Measurements from ENCODE around the gene GPR171. TPM values are rescaled to one million over a fixed set of nuclear protein-coding genes. Genes with fewer than 3 reads are reported as not detected.

Gene GPR171
- total RNA-seq, 1 experiment from 2014 or later: not detected

DNA sequence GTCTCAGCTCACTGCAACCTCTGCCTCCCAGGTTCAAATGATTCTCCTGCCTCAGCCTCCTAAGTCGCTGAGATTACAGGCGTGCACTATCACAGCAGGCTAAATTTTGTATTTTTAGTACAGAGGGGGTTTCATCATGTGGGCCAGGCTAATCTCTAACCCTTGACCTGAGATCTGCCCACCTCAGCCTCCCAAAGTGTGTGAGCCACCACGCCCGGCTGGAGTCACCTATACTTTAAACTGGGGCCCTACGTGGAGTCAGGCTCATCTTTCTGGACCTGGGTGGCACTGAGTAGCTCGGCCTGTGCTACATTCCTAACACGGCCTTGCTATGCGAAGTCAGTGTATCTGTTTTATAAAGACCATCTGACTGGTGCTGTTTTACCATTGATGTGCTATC is 5.8 kb downstream of the GPR171 start:
- no peak for TF ChIP-seq EZH2 (IDR thresholded peaks at IDR 0.05; ENCODE audit: borderline replicate concordance, low read depth, low read length, poor library complexity, severe bottlenecking)
- TF ChIP-seq, protein P1, sequence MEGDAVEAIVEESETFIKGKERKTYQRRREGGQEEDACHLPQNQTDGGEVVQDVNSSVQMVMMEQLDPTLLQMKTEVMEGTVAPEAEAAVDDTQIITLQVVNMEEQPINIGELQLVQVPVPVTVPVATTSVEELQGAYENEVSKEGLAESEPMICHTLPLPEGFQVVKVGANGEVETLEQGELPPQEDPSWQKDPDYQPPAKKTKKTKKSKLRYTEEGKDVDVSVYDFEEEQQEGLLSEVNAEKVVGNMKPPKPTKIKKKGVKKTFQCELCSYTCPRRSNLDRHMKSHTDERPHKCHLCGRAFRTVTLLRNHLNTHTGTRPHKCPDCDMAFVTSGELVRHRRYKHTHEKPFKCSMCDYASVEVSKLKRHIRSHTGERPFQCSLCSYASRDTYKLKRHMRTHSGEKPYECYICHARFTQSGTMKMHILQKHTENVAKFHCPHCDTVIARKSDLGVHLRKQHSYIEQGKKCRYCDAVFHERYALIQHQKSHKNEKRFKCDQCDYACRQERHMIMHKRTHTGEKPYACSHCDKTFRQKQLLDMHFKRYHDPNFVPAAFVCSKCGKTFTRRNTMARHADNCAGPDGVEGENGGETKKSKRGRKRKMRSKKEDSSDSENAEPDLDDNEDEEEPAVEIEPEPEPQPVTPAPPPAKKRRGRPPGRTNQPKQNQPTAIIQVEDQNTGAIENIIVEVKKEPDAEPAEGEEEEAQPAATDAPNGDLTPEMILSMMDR (conservative IDR thresholded peaks at IDR 0.05; ENCODE audit: low read depth, low read length): no peak
- POLR2A ChIA-PET (ENCODE audit: low non-redundant PET): no interaction called here
- no peaks in the 10 kb centered on the region for H3K4me1 ChIP-seq (ENCODE audit: insufficient read depth, low read length, poor library complexity, severe bottlenecking)
- no peak overlapping the region for H3K27ac ChIP-seq (ENCODE audit: low read depth, low read length, poor library complexity, severe bottlenecking)
- H3K4me3 ChIP-seq (ENCODE audit: low read depth, low read length, poor library complexity, severe bottlenecking): no peak overlapping the region
- H3K9me3 ChIP-seq (ENCODE audit: low read depth, low read length, poor library complexity, severe bottlenecking): no peaks in the 10 kb centered on the region
- H3K36me3 ChIP-seq (ENCODE audit: insufficient read depth, low read length, poor library complexity, severe bottlenecking): no peaks in the 10 kb centered on the region
- BruUV-seq (replicated peaks): no TSS peak
- H3K27me3 ChIP-seq (replicated peaks; ENCODE audit: insufficient read depth, low read depth, low read length, poor library complexity): no peaks in the 10 kb centered on the region
- CTCF ChIA-PET: no interaction called here
- intact Hi-C loops (cut with micrococcal nuclease; ENCODE audit: unreplicated experiment): no loop called here
- DNase-seq (ENCODE audit: low spot score): no peak

DNA sequence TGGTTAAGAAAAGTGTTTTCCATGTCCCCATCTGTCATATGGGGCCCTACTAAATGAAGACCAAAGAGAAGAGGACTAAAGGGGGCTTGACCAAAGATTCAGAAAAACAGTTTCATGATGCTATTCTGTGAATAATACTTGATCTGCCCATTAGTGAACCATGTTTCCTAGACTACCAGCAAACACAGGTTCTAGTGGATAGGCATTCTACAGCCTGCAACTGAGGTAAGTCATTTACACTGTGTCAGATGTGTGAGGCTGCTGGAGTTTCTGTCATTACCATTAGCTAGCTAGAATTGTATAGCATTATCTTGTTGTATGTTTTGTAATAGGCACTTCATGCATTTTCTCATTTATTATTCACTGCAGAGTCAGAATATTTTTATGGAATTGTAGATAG is 6.6 kb downstream of the GPR171 start:
- DNase-seq (ENCODE audit: low spot score): no peak
- no TSS peak for BruUV-seq (replicated peaks)
- Histone ChIP-seq H3K4me3 (ENCODE audit: low read depth, low read length, poor library complexity, severe bottlenecking) (no peak overlapping the region), H3K36me3 (ENCODE audit: insufficient read depth, low read length, poor library complexity, severe bottlenecking) (no peaks in the 10 kb centered on the region), H3K4me1 (ENCODE audit: insufficient read depth, low read length, poor library complexity, severe bottlenecking) (no peaks in the 10 kb centered on the region), H3K27me3 (replicated peaks; ENCODE audit: insufficient read depth, low read depth, low read length, poor library complexity) (no peaks in the 10 kb centered on the region), H3K9me3 (ENCODE audit: low read depth, low read length, poor library complexity, severe bottlenecking) (no peaks in the 10 kb centered on the region), H3K27ac (ENCODE audit: low read depth, low read length, poor library complexity, severe bottlenecking) (no peak overlapping the region)
- ChIA-PET POLR2A (ENCODE audit: low non-redundant PET) (no interaction called here), CTCF (no interaction called here)
- TF ChIP-seq, protein P1 (conservative IDR thresholded peaks at IDR 0.05; ENCODE audit: low read depth, low read length): no peak
- intact Hi-C loops (cut with micrococcal nuclease; ENCODE audit: unreplicated experiment): no loop called here

DNA sequence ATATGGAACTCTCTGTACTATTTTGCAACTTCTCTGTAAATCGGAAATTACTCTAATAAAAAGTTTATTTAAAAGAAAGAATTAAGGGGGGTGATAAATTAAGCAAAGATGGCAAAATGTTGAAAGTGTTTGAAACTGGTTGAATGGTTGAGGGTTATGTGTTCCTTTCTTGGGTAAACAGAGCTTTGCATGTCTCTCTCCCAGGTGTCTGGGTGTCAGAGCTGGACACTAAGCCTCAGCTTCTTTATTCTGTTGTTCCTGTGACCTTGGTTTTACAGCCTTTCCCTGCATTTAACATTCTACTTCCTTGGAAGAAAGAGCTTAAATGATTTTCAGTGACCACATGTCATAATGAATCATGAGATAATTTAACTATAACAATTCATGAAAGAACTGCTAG is 7.2 kb downstream of the GPR171 start:
- H3K9me3 ChIP-seq (ENCODE audit: low read depth, low read length, poor library complexity, severe bottlenecking): no peaks in the 10 kb centered on the region
- H3K36me3 ChIP-seq (ENCODE audit: insufficient read depth, low read length, poor library complexity, severe bottlenecking): no peaks in the 10 kb centered on the region
- no peak overlapping the region for H3K27ac ChIP-seq (ENCODE audit: low read depth, low read length, poor library complexity, severe bottlenecking)
- TF ChIP-seq, protein P1 (conservative IDR thresholded peaks at IDR 0.05; ENCODE audit: low read depth, low read length): no peak
- TF ChIP-seq EZH2 (IDR thresholded peaks at IDR 0.05; ENCODE audit: borderline replicate concordance, low read depth, low read length, poor library complexity, severe bottlenecking): no peak
- CTCF ChIA-PET: interaction anchor here (0.5 kb wide), 1 partner anchor 53 kb away, joined by 7 read pairs; no protein-coding TSS in a partner anchor
- H3K27me3 ChIP-seq (replicated peaks; ENCODE audit: insufficient read depth, low read depth, low read length, poor library complexity): no peaks in the 10 kb centered on the region
- BruUV-seq (replicated peaks): no TSS peak
- POLR2A ChIA-PET (ENCODE audit: low non-redundant PET): no interaction called here
- no peak overlapping the region for H3K4me3 ChIP-seq (ENCODE audit: low read depth, low read length, poor library complexity, severe bottlenecking)
- intact Hi-C loops (cut with micrococcal nuclease; ENCODE audit: unreplicated experiment): no loop called here
- no peak for DNase-seq (ENCODE audit: low spot score)
- H3K4me1 ChIP-seq (ENCODE audit: insufficient read depth, low read length, poor library complexity, severe bottlenecking): no peaks in the 10 kb centered on the region

Measured in A673 (cell line).